Fibroblast of lung (primary cell): ENCODE results near the gene PPP4R2. TPM values are rescaled to one million over a fixed set of nuclear protein-coding genes. Genes with fewer than 3 reads are reported as not detected.

Experiments used
- DNase-seq, 2 donors: peaks; one replicate each; pipeline versions ENCODE4 v3.0.0 to v3.0.0-alpha.2; 2010; ENCODE audit warnings: low read depth in 2 of 2
- H2AFZ ChIP-seq: 2 replicates; pipeline ENCODE4 v1.5.1; 2012; ENCODE audit warnings: low read length, control low read depth, inconsistent platforms
- H3K27ac ChIP-seq: 2 replicates; pipeline ENCODE4 v1.5.1; 2011; ENCODE audit warnings: low read length, control low read depth; ENCODE audit not compliant: insufficient read depth
- H3K27me3 ChIP-seq: 2 replicates; pipeline ENCODE4 v1.5.1; 2011; ENCODE audit warnings: mild to moderate bottlenecking, low read length; ENCODE audit not compliant: control insufficient read depth, insufficient read depth
- H3K36me3 ChIP-seq: 2 replicates; pipeline ENCODE4 v1.5.1; 2011; ENCODE audit warnings: low read length; ENCODE audit not compliant: control insufficient read depth, insufficient read depth
- H3K4me1 ChIP-seq: 2 replicates; pipeline ENCODE4 v1.5.1; 2011; ENCODE audit warnings: low read length; ENCODE audit not compliant: control insufficient read depth, insufficient read depth; ENCODE audit errors: extremely low read depth
- H3K4me2 ChIP-seq: 2 replicates; pipeline ENCODE4 v1.5.1; 2011; ENCODE audit warnings: low read length, control low read depth; ENCODE audit not compliant: insufficient read depth; ENCODE audit errors: extremely low read depth
- H3K4me3 ChIP-seq, 4 experiments: fragments of 200-600 bp in 1 of 4; sonication (generic) in 1 of 4; replicated peaks in 1 of 4; 2 replicates each; pipeline ENCODE4 v1.5.1; 2011 to 2016; ENCODE audit warnings: low read length in 4 of 4, low read depth in 3 of 4, mild to moderate bottlenecking in 3 of 4, control low read depth in 2 of 4, inconsistent platforms in 1 of 4, mixed read lengths in 1 of 4; ENCODE audit not compliant: insufficient read depth in 1 of 4; ENCODE audit errors: control extremely low read depth in 1 of 4
- H3K79me2 ChIP-seq: 2 replicates; pipeline ENCODE4 v1.5.1; 2012; ENCODE audit warnings: mild to moderate bottlenecking, low read length, inconsistent platforms; ENCODE audit not compliant: control insufficient read depth, insufficient read depth
- H3K9ac ChIP-seq: 2 replicates; pipeline ENCODE4 v1.5.1; 2011; ENCODE audit warnings: mild to moderate bottlenecking, low read length, control low read depth; ENCODE audit not compliant: insufficient read depth
- H3K9me3 ChIP-seq: 2 replicates; pipeline ENCODE4 v1.5.1; 2012; ENCODE audit warnings: low read depth, low read length; ENCODE audit not compliant: control insufficient read depth, insufficient read depth
- H4K20me1 ChIP-seq: 2 replicates; pipeline ENCODE4 v1.5.1; 2011; ENCODE audit warnings: low read length; ENCODE audit not compliant: control insufficient read depth, insufficient read depth; ENCODE audit errors: extremely low read depth
- EZH2 ChIP-seq: IDR thresholded peaks from 2 replicates; pipeline ENCODE4 v1.5.1; 2012; ENCODE audit warnings: low read length, control low read depth, mild to moderate bottlenecking; ENCODE audit errors: missing control alignments
- polyA plus RNA-seq, 2 donors: library from polyadenylated mRNA; depleted of rRNA in 1 of 2; stranded (reverse) in 1 of 2; unstranded in 1 of 2; fragments of >200 nt; gene quantifications; 2 replicates each; pipeline ENCODE4 v1.2.1, GENCODE V29; 2011 to 2012; ENCODE audit warnings: missing spikeins in 1 of 2
- total RNA-seq: library from RNA; depleted of rRNA; stranded (reverse); fragments of >200 nt; gene quantifications from 2 replicates; pipeline ENCODE4 v1.2.1, GENCODE V29; 2014
- TF ChIP-seq, protein P1 (sequence below), 2 donors: IDR thresholded peaks in 1 of 2; conservative IDR thresholded peaks in 1 of 2; 1 replicate in 1 of 2; 2 replicates in 1 of 2; pipeline ENCODE4 v1.5.1; 2011 to 2012; ENCODE audit warnings: low read length in 2 of 2, control low read depth in 1 of 2, inconsistent platforms in 1 of 2, low read depth in 1 of 2, mild to moderate bottlenecking in 1 of 2

PPP4R2 gene
- total and polyA plus RNA-seq, 2 donors (not counting 1 experiment from before 2014, with no cell fraction given): 35.5 to 65.6 TPM

DNA sequence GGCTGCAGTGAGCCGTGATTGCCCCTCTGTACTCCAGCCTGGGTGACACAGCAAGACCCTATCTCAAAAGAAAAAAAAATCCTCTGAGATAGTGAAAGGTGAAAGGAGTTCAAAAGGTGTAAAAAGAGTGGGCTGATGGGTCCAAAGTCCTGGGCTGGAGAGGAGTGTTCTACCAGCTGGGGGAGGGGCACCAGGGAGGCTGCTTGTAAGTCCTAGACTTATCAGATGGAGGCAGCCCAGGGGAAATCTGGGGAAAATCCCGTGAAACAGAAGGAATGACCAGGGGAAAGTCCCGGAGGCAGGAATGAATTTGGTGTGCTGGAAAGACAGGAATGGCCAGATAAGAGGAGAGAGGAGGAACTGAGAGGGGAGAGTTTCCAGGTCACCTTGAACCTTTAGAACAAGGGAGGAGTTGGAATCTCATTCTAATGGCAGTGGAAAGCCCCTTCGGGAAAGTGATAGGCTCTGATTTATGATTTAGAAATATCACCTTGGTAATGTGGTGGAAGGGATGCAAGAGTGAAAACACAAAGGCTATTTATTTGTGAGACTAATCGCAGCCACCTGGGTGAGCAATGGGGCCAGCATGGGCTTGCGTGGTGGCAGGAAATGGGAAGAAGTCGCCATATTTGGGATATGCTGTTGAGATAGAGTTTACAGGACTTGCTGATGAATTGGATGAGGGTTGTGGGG, 23.4 kb upstream of the PPP4R2 start:
- Histone ChIP-seq H3K4me2 (no peak overlapping the region), H2AFZ (no peak overlapping the region), H3K9ac (no peak overlapping the region), H3K36me3 (no peaks in the 10 kb centered on the region), H3K4me3 (no peak overlapping the region), H3K9me3 (no peaks in the 10 kb centered on the region), H3K79me2 (no peaks in the 10 kb centered on the region), H3K4me1 (no peaks in the 10 kb centered on the region), H4K20me1 (no peaks in the 10 kb centered on the region), H3K27me3 (no peaks in the 10 kb centered on the region), H3K27ac (no peak overlapping the region)
- DNase-seq: no peak
- TF ChIP-seq, protein P1, sequence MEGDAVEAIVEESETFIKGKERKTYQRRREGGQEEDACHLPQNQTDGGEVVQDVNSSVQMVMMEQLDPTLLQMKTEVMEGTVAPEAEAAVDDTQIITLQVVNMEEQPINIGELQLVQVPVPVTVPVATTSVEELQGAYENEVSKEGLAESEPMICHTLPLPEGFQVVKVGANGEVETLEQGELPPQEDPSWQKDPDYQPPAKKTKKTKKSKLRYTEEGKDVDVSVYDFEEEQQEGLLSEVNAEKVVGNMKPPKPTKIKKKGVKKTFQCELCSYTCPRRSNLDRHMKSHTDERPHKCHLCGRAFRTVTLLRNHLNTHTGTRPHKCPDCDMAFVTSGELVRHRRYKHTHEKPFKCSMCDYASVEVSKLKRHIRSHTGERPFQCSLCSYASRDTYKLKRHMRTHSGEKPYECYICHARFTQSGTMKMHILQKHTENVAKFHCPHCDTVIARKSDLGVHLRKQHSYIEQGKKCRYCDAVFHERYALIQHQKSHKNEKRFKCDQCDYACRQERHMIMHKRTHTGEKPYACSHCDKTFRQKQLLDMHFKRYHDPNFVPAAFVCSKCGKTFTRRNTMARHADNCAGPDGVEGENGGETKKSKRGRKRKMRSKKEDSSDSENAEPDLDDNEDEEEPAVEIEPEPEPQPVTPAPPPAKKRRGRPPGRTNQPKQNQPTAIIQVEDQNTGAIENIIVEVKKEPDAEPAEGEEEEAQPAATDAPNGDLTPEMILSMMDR (conservative IDR thresholded peaks at IDR 0.05 in 1 of 2, IDR thresholded peaks at IDR 0.05 in 1 of 2; ENCODE audit: low read depth in 1 of 2, low read length in 2 of 2): no peak
- TF ChIP-seq EZH2: no peak

DNA sequence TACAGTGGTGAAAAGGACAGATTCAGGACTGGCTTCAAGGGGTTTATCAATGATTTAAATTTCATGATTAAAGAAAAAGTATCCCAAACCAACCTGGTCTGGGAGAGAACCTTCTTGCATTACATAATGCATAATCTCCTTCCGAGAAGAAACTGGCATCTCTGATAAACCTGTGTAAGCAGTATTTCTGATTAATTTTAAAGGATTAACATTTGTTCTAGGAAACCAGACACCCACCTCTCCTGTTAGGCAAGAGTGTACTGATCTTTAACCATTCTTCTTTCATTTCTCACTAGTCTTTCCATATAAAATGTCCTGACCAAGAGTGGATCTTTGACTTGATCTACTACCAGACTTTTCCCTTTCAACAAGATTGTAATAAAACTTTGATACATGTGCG, 22.8 kb upstream of the PPP4R2 start:
- H4K20me1 ChIP-seq: no peaks in the 10 kb centered on the region
- no peak overlapping the region for H3K27ac ChIP-seq
- H2AFZ ChIP-seq: no peak overlapping the region
- no peak overlapping the region for H3K4me3 ChIP-seq
- no peaks in the 10 kb centered on the region for H3K9me3 ChIP-seq
- H3K4me2 ChIP-seq: no peak overlapping the region
- H3K27me3 ChIP-seq: no peaks in the 10 kb centered on the region
- H3K36me3 ChIP-seq: no peaks in the 10 kb centered on the region
- no peak overlapping the region for H3K9ac ChIP-seq
- H3K4me1 ChIP-seq: no peaks in the 10 kb centered on the region
- no peak for DNase-seq
- TF ChIP-seq, protein P1 (conservative IDR thresholded peaks at IDR 0.05 in 1 of 2, IDR thresholded peaks at IDR 0.05 in 1 of 2; ENCODE audit: low read depth in 1 of 2, low read length in 2 of 2): no peak
- H3K79me2 ChIP-seq: no peaks in the 10 kb centered on the region

DNA sequence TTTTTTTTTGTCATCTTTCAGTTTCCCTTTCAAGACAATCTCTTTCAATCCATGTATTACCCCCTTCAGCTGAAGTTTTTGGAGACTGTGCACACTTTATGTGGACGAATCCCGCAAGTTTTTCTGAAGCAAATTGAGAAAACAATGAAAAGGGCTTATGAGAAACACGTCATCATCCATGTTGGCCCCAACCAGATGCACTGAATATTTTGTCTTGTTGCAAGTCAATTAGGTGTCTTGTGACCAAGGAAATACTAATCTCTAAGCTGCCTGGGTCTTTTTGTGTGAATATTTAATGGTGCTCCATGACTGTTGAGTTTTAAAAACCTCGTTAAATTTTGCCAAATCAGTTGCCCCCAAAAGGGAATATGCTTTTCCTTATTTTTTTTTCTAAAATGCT, 21.7 kb upstream of the PPP4R2 start:
- H4K20me1 ChIP-seq: no peaks in the 10 kb centered on the region
- H3K4me2 ChIP-seq: no peak overlapping the region
- no peak overlapping the region for H3K27ac ChIP-seq
- H3K9ac ChIP-seq: no peak overlapping the region
- no peak overlapping the region for H3K4me3 ChIP-seq
- DNase-seq: no peak
- H3K4me1 ChIP-seq: no peaks in the 10 kb centered on the region
- TF ChIP-seq EZH2: no peak
- TF ChIP-seq, protein P1 (conservative IDR thresholded peaks at IDR 0.05 in 1 of 2, IDR thresholded peaks at IDR 0.05 in 1 of 2; ENCODE audit: low read depth in 1 of 2, low read length in 2 of 2): no peak
- no peaks in the 10 kb centered on the region for H3K27me3 ChIP-seq
- H3K36me3 ChIP-seq: no peaks in the 10 kb centered on the region
- H2AFZ ChIP-seq: no peak overlapping the region
- H3K79me2 ChIP-seq: no peaks in the 10 kb centered on the region
- no peaks in the 10 kb centered on the region for H3K9me3 ChIP-seq
